NCI-H146 treated with DMSO at 0.1 percent for 48 hours (cell line): Measurements from ENCODE around the gene TEX22.

ENCODE experiments used
- DNase-seq: peaks from one replicate; lab custom pipeline; 2025; ENCODE audit not compliant: unreplicated experiment; lab: John Stamatoyannopoulos, UW

TEX22 gene

GRCh38 chr14:105452963-105453362, 54.6 kb downstream of the TEX22 start:
- no peak for DNase-seq

- DNase-seq: no peak
These were observed 55.5 kb downstream of the TEX22 start for GRCh38 chr14:105453847-105454246.

DNA sequence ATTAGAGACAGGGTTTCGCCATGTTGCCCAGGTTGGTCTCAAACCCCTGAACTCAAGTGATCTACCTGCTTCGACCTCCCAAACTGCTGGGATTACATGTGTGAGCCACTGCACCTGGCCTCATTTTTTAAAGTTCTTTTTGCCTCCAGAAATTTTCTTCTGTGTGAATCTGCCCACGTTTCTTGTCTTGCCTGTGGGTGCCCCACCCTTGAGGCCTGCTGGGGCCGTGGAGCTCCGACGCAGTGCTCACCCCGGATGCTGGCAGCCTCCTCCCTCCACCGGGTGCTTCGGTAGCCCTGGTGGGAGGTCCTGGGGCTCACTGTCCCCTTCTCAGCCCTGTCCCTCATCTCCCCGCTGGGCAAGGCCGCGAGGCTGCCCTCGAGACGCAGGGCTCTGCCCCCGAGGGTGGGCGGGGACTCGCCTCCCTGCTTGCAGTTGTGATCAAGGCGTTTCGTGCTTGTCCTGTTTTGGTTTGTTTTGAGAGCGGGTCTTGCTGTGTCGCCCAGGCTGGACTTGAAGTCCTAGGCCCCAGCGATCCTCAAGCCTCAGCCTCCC, 56.8 kb downstream of the TEX22 start:
- DNase-seq: no peak

- no peak for DNase-seq
These were observed 57.7 kb downstream of the TEX22 start for GRCh38 chr14:105455766-105456660.

DNA sequence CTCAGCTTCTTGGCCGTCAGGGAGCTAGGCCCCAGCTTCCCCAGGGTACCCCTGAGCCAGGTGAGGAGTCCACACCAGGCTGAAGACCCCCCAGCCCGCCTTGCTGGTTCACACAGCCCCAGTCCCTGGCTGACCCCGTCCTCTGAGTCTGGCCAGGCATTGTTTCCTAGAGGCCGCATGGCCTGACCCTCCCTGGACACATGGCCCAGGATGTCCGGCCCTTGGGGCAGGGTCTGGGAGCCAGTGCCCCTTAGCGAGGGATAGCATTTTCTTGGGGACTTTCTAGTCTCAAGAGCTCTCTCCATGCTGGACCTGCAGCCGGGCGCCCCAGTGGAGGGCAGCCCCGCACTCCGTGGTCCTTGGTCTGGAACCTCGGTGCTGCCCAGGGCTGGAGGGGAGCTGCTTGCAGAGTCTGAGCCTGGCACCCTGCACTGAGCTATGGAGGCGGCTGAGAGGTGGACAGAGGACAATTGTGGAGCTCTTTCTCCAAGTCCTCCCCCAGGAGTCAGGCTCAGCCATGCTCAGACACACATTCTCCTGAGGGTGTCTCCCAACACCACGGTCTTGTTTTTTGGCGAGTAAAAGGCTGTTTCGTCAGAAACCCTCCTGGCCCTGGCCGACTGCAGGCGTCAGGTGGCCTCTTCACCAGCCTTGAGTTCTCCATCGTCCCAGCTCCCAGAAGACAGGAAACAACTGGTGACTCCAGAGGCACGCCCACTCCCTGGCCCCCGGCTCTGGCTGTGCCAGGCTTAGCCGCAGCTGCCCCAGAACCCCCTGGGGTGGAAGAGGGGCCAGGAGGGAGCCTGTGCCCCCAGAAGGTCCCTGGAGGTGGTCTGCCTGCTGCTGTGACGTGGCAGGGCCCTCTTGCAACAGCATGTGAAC, 58.6 kb downstream of the TEX22 start:
- no peak for DNase-seq

DNA sequence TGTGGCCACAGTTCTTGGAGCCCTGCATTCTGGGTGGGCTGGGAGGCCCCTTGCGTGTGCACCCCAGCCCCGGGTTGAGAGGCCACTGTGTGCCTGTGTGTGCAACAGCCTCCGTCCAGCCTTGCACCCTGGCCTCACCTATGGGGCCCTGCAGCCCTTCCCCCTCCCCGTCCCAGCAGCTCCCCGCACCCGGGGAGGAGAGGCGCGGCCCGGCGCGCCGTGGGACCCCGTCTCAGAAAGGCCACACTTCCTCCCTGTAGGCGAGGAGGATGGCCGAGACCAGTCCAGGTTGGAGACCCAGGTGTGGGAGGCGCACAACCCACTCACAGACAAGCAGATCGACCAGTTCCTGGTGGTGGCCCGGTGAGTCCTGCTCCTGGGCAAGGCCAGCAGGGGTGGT, 59.7 kb downstream of the TEX22 start:
- DNase-seq: no peak

GRCh38 chr14:105458571-105458970, 60.2 kb downstream of the TEX22 start:
- DNase-seq: no peak

GRCh38 chr14:105460116-105460515, 61.8 kb downstream of the TEX22 start:
- no peak for DNase-seq

GRCh38 chr14:105460616-105461015, 62.3 kb downstream of the TEX22 start:
- DNase-seq: no peak

DNA sequence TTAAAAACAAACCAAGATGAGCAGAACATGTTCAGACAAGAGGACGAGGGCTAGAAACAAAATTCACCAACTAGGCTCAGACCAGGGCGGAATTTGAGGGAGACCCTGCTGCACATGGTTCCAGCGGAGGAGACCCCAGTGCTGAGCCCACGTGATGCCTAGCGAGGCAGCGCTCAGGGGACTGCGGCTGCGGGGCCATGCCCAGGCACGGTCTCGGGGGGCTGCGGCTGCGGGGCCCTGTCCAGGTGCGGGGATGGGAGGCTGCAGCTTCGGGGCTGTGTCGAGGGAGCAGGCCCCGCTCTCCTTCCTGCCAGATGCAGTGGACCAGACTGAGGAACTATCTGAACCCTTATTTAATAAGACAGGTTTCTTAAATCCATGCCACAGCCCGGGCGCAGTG, 63.6 kb downstream of the TEX22 start:
- no peak for DNase-seq
